ENCODE measurements around the gene TTC4.

DNA sequence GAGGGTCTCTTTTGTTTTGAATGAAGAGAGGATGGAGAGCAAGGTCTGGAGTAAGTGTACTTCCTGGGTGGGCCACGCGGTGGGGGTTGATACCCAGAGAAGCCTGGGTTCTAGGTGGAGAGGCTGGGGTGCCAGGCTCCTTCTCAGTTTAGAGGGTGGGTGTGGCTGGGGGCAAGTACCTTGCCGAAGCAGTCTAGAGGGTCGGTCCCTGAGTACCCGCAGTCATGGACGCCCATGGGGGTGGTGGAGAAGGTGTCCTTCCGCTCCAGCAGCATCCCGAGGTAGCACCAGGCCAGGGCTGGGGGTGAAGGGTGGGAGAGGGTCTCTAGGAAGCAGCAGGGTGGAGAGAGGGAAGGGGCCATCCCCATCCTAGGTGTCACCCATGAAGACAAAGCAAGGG, 71.1 kb downstream of the TTC4 start:
- TF ChIP-seq CTCF (IDR thresholded peaks at IDR 0.05) (no peak), ZFX (IDR thresholded peaks at IDR 0.05; ENCODE audit: borderline replicate concordance) (no peak)

Measured in 22Rv1 (cell line).